Skin epidermis (tissue), 12 donors: Measurements from ENCODE around the gene HMCN2.
"Not testable (repeated sequence)": the region's sequence is repeated elsewhere in the genome, so short reads cannot be mapped to it uniquely, and the experiment has no call there.

ENCODE experiments used
- H3K27ac ChIP-seq, 21 experiments: fragments of 200-600 bp; sonication (generic) in 11 of 21; one replicate each; pipeline ENCODE4 v1.5.0; 2020; ENCODE audit warnings: mild to moderate bottlenecking in 3 of 21, inconsistent platforms in 2 of 21, moderate library complexity in 2 of 21
- H3K4me3 ChIP-seq, 7 experiments: fragments of 200-600 bp; sonication (generic) in 2 of 7; one replicate each; pipeline ENCODE4 v1.5.0; 2020; ENCODE audit warnings: inconsistent platforms in 2 of 7, mild to moderate bottlenecking in 2 of 7, moderate library complexity in 1 of 7

HMCN2 gene

GRCh38 chr9:130239363-130239695 is 26.2 kb upstream of the HMCN2 start:
- Histone ChIP-seq H3K27ac (peak overlapping the region in 1 of 21 experiments; percentile 74), H3K4me3 (no peak overlapping the region)

- Histone ChIP-seq H3K27ac (peak overlapping the region in 5 of 21 experiments; percentile 25 to 74 (median 48)), H3K4me3 (no peak overlapping the region)
Observed at GRCh38 chr9:130239741-130240241, 25.8 kb upstream of the HMCN2 start.

- H3K27ac ChIP-seq, result peak overlapping the region in 4 of 21 experiments; percentile 21 to 74 (median 36)
- no peak overlapping the region for H3K4me3 ChIP-seq
Observed at GRCh38 chr9:130240410-130241197, 25.0 kb upstream of the HMCN2 start.

GRCh38 chr9:130241198-130241535 is 24.4 kb upstream of the HMCN2 start:
- Histone ChIP-seq H3K4me3 (no peak overlapping the region), H3K27ac (peak overlapping the region in 1 of 21 experiments; percentile 21)

- H3K4me3 ChIP-seq, result peak overlapping the region in 1 of 7 experiments; percentile 8
- H3K27ac ChIP-seq, result peak overlapping the region in 3 of 21 experiments; percentile 9 to 63 (median 30)
Observed at GRCh38 chr9:130242270-130243014, 23.1 kb upstream of the HMCN2 start.

- Histone ChIP-seq H3K27ac (peak overlapping the region in 3 of 21 experiments; percentile 9 to 63 (median 30)), H3K4me3 (peak overlapping the region in 1 of 7 experiments; percentile 8)
Observed at GRCh38 chr9:130243015-130243881, 22.3 kb upstream of the HMCN2 start.

- Histone ChIP-seq H3K4me3 (no peak overlapping the region), H3K27ac (no peak overlapping the region)
Observed at GRCh38 chr9:130243882-130244170, 21.7 kb upstream of the HMCN2 start.

GRCh38 chr9:130244548-130245165 is 20.9 kb upstream of the HMCN2 start:
- H3K27ac ChIP-seq, result no peak overlapping the region

GRCh38 chr9:130245474-130245873 is 20.1 kb upstream of the HMCN2 start:
- no peak overlapping the region for H3K27ac ChIP-seq
- H3K4me3 ChIP-seq, result no peak overlapping the region

More at GRCh38 chr9:130244548-130245165, 20.9 kb upstream of the HMCN2 start:
- H3K4me3 ChIP-seq, result no peak overlapping the region

- H3K4me3 ChIP-seq, result no peak overlapping the region
- no peak overlapping the region for H3K27ac ChIP-seq
Observed at GRCh38 chr9:130246126-130246525, 19.4 kb upstream of the HMCN2 start.

- Histone ChIP-seq H3K4me3 (no peak overlapping the region), H3K27ac (peak overlapping the region in 1 of 21 experiments; percentile 47)
Observed at GRCh38 chr9:130254747-130255630, 10.6 kb upstream of the HMCN2 start.

- H3K4me3 ChIP-seq, result no peak overlapping the region
- no peak overlapping the region for H3K27ac ChIP-seq
Observed at GRCh38 chr9:130255631-130256134, 9.9 kb upstream of the HMCN2 start.

- no peak overlapping the region for H3K27ac ChIP-seq
- H3K4me3 ChIP-seq, result no peak overlapping the region
Observed at GRCh38 chr9:130256644-130257043, 8.9 kb upstream of the HMCN2 start.

GRCh38 chr9:130258137-130258536 is 7.4 kb upstream of the HMCN2 start:
- not testable (repeated sequence) for H3K4me3 ChIP-seq, H3K27ac ChIP-seq

- no peak overlapping the region for H3K27ac ChIP-seq
- H3K4me3 ChIP-seq, result no peak overlapping the region
Observed at GRCh38 chr9:130259044-130259443, 6.5 kb upstream of the HMCN2 start.

GRCh38 chr9:130260816-130261765 is 4.5 kb upstream of the HMCN2 start:
- H3K27ac ChIP-seq, result peak overlapping the region in 1 of 21 experiments; percentile 43
- H3K4me3 ChIP-seq, result no peak overlapping the region

- Histone ChIP-seq H3K4me3 (no peak overlapping the region), H3K27ac (peak overlapping the region in 1 of 21 experiments; percentile 43)
Observed at GRCh38 chr9:130262061-130262745, 3.4 kb upstream of the HMCN2 start.
